Panc1 (cell line): Measurements from ENCODE around the gene SPDEF.

Experiments
- TCF7L2 ChIP-seq: IDR thresholded peaks from 2 replicates; pipeline ENCODE4 v1.6.1; 2011; ENCODE audit warnings: mild to moderate bottlenecking, low read depth, low read length, inconsistent platforms
- TF ChIP-seq, protein P1 (sequence below): fragments of 450-650 bp; IDR thresholded peaks from 2 replicates; pipeline ENCODE4 v1.5.1; 2017; ENCODE audit warnings: mild to moderate bottlenecking
- TF ChIP-seq, protein P2 (sequence below), 2 experiments: IDR thresholded peaks; 2 replicates each; pipeline ENCODE4 v1.6.1; 2011 to 2012; ENCODE audit warnings: low read depth in 2 of 2, control low read depth in 1 of 2, low read length in 1 of 2, mild to moderate bottlenecking in 1 of 2, moderate library complexity in 1 of 2; ENCODE audit not compliant: insufficient read depth in 1 of 2

DNA sequence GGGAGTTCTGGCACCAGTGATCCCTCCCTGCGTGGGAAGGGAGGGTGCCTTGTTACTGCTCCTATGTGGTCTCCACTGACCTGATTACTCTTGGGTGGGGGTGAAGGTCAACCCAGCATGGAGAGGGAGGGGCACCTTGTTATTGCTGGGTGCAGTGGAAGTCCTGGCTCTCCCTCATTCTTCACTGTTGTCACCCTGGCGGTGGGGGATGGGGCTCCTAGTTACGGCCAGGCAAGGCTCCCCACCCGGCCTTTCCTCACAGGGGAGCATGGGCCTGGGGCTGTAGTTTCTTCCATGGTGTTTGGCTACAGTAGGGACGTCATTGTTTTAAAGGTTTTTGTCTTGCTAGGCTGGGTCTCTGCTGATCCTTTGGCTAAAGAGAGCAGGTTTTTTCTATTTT lies 49.4 kb downstream of the SPDEF start:
- TF ChIP-seq, protein P1, sequence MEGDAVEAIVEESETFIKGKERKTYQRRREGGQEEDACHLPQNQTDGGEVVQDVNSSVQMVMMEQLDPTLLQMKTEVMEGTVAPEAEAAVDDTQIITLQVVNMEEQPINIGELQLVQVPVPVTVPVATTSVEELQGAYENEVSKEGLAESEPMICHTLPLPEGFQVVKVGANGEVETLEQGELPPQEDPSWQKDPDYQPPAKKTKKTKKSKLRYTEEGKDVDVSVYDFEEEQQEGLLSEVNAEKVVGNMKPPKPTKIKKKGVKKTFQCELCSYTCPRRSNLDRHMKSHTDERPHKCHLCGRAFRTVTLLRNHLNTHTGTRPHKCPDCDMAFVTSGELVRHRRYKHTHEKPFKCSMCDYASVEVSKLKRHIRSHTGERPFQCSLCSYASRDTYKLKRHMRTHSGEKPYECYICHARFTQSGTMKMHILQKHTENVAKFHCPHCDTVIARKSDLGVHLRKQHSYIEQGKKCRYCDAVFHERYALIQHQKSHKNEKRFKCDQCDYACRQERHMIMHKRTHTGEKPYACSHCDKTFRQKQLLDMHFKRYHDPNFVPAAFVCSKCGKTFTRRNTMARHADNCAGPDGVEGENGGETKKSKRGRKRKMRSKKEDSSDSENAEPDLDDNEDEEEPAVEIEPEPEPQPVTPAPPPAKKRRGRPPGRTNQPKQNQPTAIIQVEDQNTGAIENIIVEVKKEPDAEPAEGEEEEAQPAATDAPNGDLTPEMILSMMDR: no peak
- TF ChIP-seq, protein P2, sequence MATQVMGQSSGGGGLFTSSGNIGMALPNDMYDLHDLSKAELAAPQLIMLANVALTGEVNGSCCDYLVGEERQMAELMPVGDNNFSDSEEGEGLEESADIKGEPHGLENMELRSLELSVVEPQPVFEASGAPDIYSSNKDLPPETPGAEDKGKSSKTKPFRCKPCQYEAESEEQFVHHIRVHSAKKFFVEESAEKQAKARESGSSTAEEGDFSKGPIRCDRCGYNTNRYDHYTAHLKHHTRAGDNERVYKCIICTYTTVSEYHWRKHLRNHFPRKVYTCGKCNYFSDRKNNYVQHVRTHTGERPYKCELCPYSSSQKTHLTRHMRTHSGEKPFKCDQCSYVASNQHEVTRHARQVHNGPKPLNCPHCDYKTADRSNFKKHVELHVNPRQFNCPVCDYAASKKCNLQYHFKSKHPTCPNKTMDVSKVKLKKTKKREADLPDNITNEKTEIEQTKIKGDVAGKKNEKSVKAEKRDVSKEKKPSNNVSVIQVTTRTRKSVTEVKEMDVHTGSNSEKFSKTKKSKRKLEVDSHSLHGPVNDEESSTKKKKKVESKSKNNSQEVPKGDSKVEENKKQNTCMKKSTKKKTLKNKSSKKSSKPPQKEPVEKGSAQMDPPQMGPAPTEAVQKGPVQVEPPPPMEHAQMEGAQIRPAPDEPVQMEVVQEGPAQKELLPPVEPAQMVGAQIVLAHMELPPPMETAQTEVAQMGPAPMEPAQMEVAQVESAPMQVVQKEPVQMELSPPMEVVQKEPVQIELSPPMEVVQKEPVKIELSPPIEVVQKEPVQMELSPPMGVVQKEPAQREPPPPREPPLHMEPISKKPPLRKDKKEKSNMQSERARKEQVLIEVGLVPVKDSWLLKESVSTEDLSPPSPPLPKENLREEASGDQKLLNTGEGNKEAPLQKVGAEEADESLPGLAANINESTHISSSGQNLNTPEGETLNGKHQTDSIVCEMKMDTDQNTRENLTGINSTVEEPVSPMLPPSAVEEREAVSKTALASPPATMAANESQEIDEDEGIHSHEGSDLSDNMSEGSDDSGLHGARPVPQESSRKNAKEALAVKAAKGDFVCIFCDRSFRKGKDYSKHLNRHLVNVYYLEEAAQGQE (IDR thresholded peaks at IDR 0.05; ENCODE audit: insufficient read depth in 1 of 2, low read depth in 2 of 2, low read length in 1 of 2): no peak
- TF ChIP-seq TCF7L2: no peak
